DND-41 (cell line): ENCODE results near the gene PHOSPHO1.
A peak's percentile ranks its signal among the peaks of the same experiment; 100 is the strongest.

Experiments
- ATAC-seq: fragments of 200-7000 bp; cut with Tn5 transposase; 3 replicates; pipeline ENCODE4 v1.9.1; 2021; ENCODE audit warnings: low read depth; ENCODE audit not compliant: insufficient read depth
- DNase-seq: peaks from one replicate; pipeline ENCODE4 v3.0.0-alpha.2; 2020
- H2AFZ ChIP-seq: 2 replicates; pipeline ENCODE4 v1.6.0; 2012; ENCODE audit warnings: low read depth, low read length
- H3K27ac ChIP-seq: 2 replicates; pipeline ENCODE4 v1.5.1; 2012; ENCODE audit warnings: low read length, inconsistent platforms
- H3K27me3 ChIP-seq: fragments of 200-600 bp; sonication (generic); 2 replicates; pipeline ENCODE4 v1.6.0; 2012; ENCODE audit warnings: low read length, mild to moderate bottlenecking, inconsistent platforms; ENCODE audit not compliant: insufficient read depth, poor library complexity
- H3K36me3 ChIP-seq: 2 replicates; pipeline ENCODE4 v1.5.1; 2012; ENCODE audit warnings: low read length, inconsistent platforms; ENCODE audit not compliant: insufficient read depth
- H3K4me1 ChIP-seq: 2 replicates; pipeline ENCODE4 v1.5.1; 2012; ENCODE audit warnings: mild to moderate bottlenecking, low read length; ENCODE audit not compliant: insufficient read depth
- H3K4me2 ChIP-seq: 2 replicates; pipeline ENCODE4 v1.6.0; 2012; ENCODE audit warnings: mild to moderate bottlenecking, moderate library complexity, low read length, inconsistent platforms; ENCODE audit not compliant: insufficient read depth
- H3K4me3 ChIP-seq, 2 experiments: fragments of 200-600 bp in 1 of 2; shearing (Covaris generic) in 1 of 2; 2 replicates each; pipeline ENCODE4 v1.5.1; 2012 to 2016; ENCODE audit warnings: inconsistent platforms in 2 of 2, low read length in 2 of 2, mild to moderate bottlenecking in 2 of 2, low read depth in 1 of 2, moderate library complexity in 1 of 2
- H3K79me2 ChIP-seq: 2 replicates; pipeline ENCODE4 v1.6.0; 2012; ENCODE audit warnings: low read length, inconsistent platforms; ENCODE audit not compliant: insufficient read depth
- H3K9ac ChIP-seq: 2 replicates; pipeline ENCODE4 v1.6.0; 2012; ENCODE audit warnings: low read depth, mild to moderate bottlenecking, inconsistent platforms, low read length, moderate library complexity
- H3K9me3 ChIP-seq: 2 replicates; pipeline ENCODE4 v1.5.1; 2012; ENCODE audit warnings: low read length, moderate library complexity, mild to moderate bottlenecking, inconsistent platforms; ENCODE audit not compliant: insufficient read depth, severe bottlenecking
- H4K20me1 ChIP-seq: 2 replicates; pipeline ENCODE4 v1.6.0; 2012; ENCODE audit warnings: low read length; ENCODE audit not compliant: insufficient read depth
- CTCF ChIP-seq: IDR thresholded peaks from 2 replicates; pipeline ENCODE4 v1.5.1; 2012; ENCODE audit warnings: borderline replicate concordance, low read length, moderate library complexity, mild to moderate bottlenecking; ENCODE audit not compliant: poor library complexity, severe bottlenecking; ENCODE audit errors: extremely low read depth
- EZH2 ChIP-seq: IDR thresholded peaks from 3 replicates; pipeline ENCODE4 v1.6.1; 2012; ENCODE audit warnings: borderline replicate concordance, low read depth, mild to moderate bottlenecking, moderate library complexity, low read length, inconsistent platforms; ENCODE audit not compliant: severe bottlenecking

Gene PHOSPHO1

GRCh38 chr17:49231563-49231894 is 942 bp upstream of the PHOSPHO1 start:
- no peak for TF ChIP-seq CTCF
- no peak for TF ChIP-seq EZH2
- ATAC-seq = no peak
- DNase-seq = no peak
- no peak overlapping the region for H3K9ac ChIP-seq
- no peak overlapping the region for H3K27ac ChIP-seq
- H3K36me3 ChIP-seq = no peaks in the 10 kb centered on the region
- no peaks in the 10 kb centered on the region for H3K79me2 ChIP-seq
- H3K9me3 ChIP-seq = no peaks in the 10 kb centered on the region
- peaks cover 4% of the 10 kb centered on the region; the same call in 1 of the 2 replicates for H4K20me1 ChIP-seq
- H3K4me3 ChIP-seq = no peak overlapping the region
- no peak overlapping the region for H2AFZ ChIP-seq
- 0 out of 2 replicates have a peak overlapping the region, but pooled peaks have one; percentile 73 for H3K4me2 ChIP-seq
- peaks cover 18% of the 10 kb centered on the region for H3K27me3 ChIP-seq
- H3K4me1 ChIP-seq = peaks cover 14% of the 10 kb centered on the region

GRCh38 chr17:49229805-49230600 is 584 bp downstream of the PHOSPHO1 start:
- H2AFZ ChIP-seq = peak overlapping the region; percentile 38; the same call in 1 of the 2 replicates
- no peaks in the 10 kb centered on the region for H3K36me3 ChIP-seq
- H3K9me3 ChIP-seq = no peaks in the 10 kb centered on the region
- peak overlapping the region in 1 of 2 experiments; percentile 50; a peak in 2 of 4 replicates for H3K4me3 ChIP-seq
- H3K79me2 ChIP-seq = no peaks in the 10 kb centered on the region
- peaks cover 4% of the 10 kb centered on the region; the same call in 1 of the 2 replicates for H4K20me1 ChIP-seq
- H3K4me2 ChIP-seq = peak overlapping the region; percentile 73
- H3K9ac ChIP-seq = peak overlapping the region; percentile 36
- TF ChIP-seq CTCF (no peak), EZH2 (peak; percentile 30)
- peaks cover 18% of the 10 kb centered on the region for H3K27me3 ChIP-seq
- H3K4me1 ChIP-seq = peaks cover 14% of the 10 kb centered on the region
- ATAC-seq (no peak; the same call in 2 of the 3 replicates), DNase-seq (no peak)
- H3K27ac ChIP-seq = no peak overlapping the region

- peaks cover 4% of the 10 kb centered on the region; the same call in 1 of the 2 replicates for H4K20me1 ChIP-seq
- H3K27me3 ChIP-seq = peaks cover 18% of the 10 kb centered on the region
- peaks cover 14% of the 10 kb centered on the region for H3K4me1 ChIP-seq
- no peaks in the 10 kb centered on the region for H3K36me3 ChIP-seq
- TF ChIP-seq EZH2 (no peak), CTCF (no peak)
- H3K27ac ChIP-seq = no peak overlapping the region
- H3K9ac ChIP-seq = no peak overlapping the region
- DNase-seq (no peak), ATAC-seq (no peak)
- H3K4me3 ChIP-seq = no peak overlapping the region
- no peaks in the 10 kb centered on the region for H3K9me3 ChIP-seq
- no peak overlapping the region for H3K4me2 ChIP-seq
- H2AFZ ChIP-seq = no peak overlapping the region
- H3K79me2 ChIP-seq = no peaks in the 10 kb centered on the region
Measured at GRCh38 chr17:49229076-49229804, 1.3 kb downstream of the PHOSPHO1 start.
